GM12878 (cell line): ENCODE results near the gene CARS2.

Source experiments
- MYC ChIP-seq: IDR thresholded peaks from 2 replicates; pipeline ENCODE4 v1.6.1; 2011; ENCODE audit warnings: mild to moderate bottlenecking, low read length, moderate library complexity, inconsistent platforms; ENCODE audit not compliant: insufficient read depth, insufficient replicate concordance, insufficient read length, severe bottlenecking
- POLR2AphosphoS5 ChIP-seq: IDR thresholded peaks from 2 replicates; pipeline ENCODE4 v1.6.1; 2011; ENCODE audit warnings: mild to moderate bottlenecking, low read length, inconsistent platforms
- ZNF274 ChIP-seq: IDR thresholded peaks from one replicate; pipeline ENCODE4 v1.8.0; 2011; ENCODE audit not compliant: insufficient read length, insufficient read depth

DNA sequence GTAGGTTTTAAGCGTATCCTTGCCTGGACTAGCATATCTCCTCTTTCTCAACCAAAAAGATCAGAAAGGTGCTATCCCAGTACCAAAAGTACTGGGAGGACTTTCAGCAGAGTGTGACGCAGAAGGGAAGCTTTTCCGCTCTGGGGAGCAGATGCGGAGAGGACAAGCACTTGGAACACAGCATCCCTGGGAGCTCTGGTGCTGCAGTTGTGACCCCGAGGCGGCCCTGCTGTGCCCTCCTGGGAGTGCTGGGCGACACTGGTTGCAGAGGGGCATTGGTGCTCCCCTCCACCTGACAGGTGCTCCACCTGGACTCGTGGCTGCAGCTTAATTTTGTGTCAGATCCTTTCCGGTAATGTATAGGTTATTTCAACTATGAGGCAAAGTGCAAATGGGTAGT is 87.1 kb downstream of the CARS2 start:
- TF ChIP-seq ZNF274 (no peak), POLR2AphosphoS5 (no peak), MYC (no peak)
